GM21576 (cell line): ENCODE data around the gene RFNG.

Experiments
- ATAC-seq: cut with Tn5 transposase; IDR thresholded peaks from one replicate; pipeline ENCODE4 v1.9.1; 2021; ENCODE audit warnings: mild to moderate bottlenecking, moderate library complexity; ENCODE audit not compliant: unreplicated experiment

The RFNG gene

DNA sequence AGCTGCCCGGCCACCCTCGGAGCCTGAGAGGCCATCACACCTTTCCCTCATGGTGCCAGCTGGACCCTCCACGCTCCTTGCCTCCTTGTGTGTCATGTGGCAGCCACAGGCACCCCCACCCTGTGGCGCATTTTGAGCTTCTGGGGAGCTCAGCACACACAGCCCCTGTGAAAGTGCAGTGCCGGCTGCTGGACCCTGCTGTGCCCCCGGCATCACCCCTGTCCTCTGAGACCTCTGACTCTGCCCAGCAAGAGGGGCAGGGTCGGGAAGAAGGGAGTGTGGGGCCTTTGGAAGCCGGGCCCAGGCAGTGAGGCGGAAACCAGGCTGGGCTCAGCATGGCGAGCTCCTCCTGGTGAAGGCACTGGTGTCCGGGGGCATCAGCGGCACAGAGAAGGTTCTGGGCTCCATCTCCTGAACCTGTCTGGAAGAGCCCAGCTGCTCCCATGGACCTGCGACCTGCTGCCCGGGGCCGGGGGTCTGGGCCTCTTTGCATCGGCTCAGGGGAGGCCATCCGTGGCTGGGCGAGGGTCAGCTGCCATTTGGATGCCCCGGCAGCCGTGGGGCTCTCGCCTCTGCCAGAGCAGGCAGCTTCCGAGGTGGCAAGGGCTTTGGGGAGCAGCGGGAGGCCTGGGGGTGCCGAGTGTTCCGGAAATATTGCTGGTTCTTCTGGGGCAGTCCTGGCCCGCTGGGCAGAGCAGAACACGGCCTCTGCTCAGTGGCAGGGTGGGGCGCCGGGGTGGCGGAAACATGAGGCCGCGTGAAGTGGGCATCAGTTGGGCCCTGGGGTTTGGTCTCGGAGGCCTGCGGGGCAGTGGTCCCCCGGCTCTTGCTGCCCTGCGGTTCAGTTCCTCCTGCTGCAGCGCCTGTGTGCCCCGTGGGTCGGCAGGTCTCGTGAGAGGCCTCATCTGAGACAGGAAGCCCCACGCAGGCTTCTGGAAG is 46.8 kb downstream of the RFNG start:
- no peak for ATAC-seq

- no peak for ATAC-seq
Measured at GRCh38 chr17:82003411-82004381, 47.9 kb downstream of the RFNG start.

DNA sequence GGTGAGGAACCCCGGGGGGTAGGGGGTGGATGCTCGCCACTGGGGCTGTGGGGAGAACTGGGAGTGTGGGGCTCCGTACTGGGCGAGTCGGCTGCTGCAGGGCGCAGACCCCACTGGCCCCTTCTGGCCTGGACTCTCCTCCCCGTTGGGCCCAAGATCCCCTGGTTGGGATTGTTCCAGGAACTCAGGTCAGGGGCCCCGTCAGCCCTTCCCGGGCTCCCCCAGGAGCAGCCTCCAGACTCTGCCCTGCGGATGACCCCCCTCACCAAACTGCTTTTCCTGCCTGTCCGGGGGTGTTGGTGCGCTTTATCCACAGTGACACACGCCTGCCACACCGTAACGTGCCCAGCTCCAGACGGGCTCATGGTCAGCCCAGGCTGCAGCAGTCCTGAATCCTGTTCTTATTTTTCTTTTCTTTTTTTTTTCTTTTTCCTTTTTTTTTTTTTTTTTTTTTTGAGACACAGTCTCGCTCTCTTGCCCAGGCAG is 50.0 kb downstream of the RFNG start:
- ATAC-seq, result no peak

GRCh38 chr17:82000803-82001570 is 50.6 kb downstream of the RFNG start:
- no peak for ATAC-seq

GRCh38 chr17:81999976-82000802 is 51.4 kb downstream of the RFNG start:
- ATAC-seq, result no peak

GRCh38 chr17:81999587-81999975 is 52.0 kb downstream of the RFNG start:
- ATAC-seq, result no peak

- no peak for ATAC-seq
Measured at GRCh38 chr17:81998691-81999438, 52.7 kb downstream of the RFNG start.

GRCh38 chr17:81998212-81998611 is 53.4 kb downstream of the RFNG start:
- no peak for ATAC-seq
